ENCODE measurements around the gene UNKL.

DNA sequence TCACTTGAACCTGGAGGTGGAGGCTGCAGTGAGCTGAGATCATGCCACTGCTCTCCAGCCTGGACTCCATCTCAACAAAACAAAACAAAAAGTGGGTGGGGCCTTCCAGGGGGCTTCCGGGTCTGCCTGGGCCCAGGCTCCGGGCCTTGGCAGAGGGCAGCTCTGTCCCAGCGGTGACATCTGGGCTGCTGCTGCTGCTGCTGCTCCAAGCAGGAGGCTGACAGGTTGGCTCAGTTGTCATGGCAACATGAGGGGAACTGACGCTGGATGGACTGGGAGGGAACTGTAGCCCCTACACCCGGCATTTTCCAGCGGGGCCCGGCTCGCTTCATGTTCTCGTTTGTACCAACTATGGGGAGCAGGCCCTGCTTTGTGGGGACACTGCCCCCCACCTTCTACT, 77.0 kb downstream of the UNKL start:
- no peak for TF ChIP-seq POLR2A (IDR thresholded peaks at IDR 0.05)
- TF ChIP-seq, protein P1, sequence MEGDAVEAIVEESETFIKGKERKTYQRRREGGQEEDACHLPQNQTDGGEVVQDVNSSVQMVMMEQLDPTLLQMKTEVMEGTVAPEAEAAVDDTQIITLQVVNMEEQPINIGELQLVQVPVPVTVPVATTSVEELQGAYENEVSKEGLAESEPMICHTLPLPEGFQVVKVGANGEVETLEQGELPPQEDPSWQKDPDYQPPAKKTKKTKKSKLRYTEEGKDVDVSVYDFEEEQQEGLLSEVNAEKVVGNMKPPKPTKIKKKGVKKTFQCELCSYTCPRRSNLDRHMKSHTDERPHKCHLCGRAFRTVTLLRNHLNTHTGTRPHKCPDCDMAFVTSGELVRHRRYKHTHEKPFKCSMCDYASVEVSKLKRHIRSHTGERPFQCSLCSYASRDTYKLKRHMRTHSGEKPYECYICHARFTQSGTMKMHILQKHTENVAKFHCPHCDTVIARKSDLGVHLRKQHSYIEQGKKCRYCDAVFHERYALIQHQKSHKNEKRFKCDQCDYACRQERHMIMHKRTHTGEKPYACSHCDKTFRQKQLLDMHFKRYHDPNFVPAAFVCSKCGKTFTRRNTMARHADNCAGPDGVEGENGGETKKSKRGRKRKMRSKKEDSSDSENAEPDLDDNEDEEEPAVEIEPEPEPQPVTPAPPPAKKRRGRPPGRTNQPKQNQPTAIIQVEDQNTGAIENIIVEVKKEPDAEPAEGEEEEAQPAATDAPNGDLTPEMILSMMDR (IDR thresholded peaks at IDR 0.05): no peak
